HT-29 (cell line): ENCODE results near the gene CFAP298. TPM values are rescaled to one million over a fixed set of nuclear protein-coding genes. Genes with fewer than 3 reads are reported as not detected.
A peak's percentile ranks its signal among the peaks of the same experiment; 100 is the strongest.

Experiments used
- DNase-seq: peaks from one replicate; pipeline ENCODE4 v3.0.0-alpha.2; 2015; ENCODE audit warnings: low spot score
- total RNA-seq: library from RNA; depleted of rRNA; stranded (reverse); fragments of >200 nt; shearing (Covaris generic); gene quantifications from 2 replicates; pipeline ENCODE4 v1.2.3, GENCODE V29; 2014

CFAP298 gene
- total RNA-seq, 1 experiment from 2014 or later, result 82.4 TPM

DNA sequence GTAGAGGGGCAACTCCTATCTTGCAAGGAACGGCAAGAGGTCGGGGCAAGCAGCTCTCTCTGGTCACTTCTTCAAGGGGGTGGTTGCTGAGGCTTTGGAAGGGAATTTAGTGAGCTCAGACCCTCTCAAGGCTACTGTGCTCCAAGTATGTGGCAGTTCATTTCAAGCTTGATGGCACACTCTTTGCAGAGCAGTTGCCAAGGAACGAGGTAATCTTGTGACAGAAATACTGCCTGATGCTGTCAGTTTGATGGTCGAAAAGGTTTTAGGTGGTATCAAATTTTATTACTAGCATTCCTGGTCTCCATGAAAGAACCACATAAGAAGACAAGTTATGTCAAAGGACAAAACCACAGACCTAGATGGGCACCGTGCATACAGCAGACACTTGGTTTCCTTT lies 13.1 kb downstream of the CFAP298 start:
- no peak for DNase-seq

GRCh38 chr21:32597205-32597604 lies 15.0 kb downstream of the CFAP298 start:
- no peak for DNase-seq

DNA sequence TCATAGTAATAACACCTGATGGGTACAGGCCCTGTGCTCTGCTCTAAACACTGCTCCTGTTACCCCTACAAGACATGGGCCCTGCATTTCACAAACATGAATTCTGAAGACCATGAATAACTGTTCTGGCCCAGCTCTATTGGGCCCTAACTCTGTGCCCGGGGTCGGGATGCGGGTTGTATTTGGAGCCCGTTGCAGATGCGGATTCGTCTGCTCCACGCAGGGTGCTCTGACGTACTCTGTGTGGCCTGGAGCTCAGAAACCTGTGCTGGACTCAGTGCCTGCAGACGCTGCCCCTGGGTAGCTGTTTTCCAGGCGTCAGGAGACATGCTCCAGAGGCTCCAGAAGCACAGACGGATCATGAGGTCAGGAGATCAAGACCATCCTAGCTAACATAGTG lies 16.7 kb downstream of the CFAP298 start:
- no peak for DNase-seq

DNA sequence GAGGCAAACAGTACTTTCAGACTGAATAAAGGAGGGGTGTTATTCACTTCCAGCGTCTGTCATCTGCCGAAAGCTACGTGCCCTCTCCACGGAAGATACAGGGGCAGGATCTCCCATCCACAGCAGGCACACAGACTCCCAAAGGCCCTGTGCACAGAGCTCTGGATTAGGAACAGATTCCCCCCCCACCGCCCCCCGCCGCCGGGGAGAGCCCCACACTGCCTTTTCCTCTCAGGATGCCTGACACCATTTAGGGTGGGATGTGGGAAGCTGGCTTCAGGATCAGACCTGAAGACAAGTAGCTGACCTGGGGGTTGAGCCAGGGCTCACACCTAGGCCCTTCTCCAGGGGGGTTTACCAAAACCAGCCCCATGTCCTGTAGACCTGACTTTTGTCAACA lies 18.5 kb downstream of the CFAP298 start:
- DNase-seq, result no peak

- DNase-seq, result no peak
These were observed 19.2 kb downstream of the CFAP298 start for GRCh38 chr21:32592929-32593502.

- no peak for DNase-seq
These were observed 22.0 kb downstream of the CFAP298 start for GRCh38 chr21:32590130-32590529.

GRCh38 chr21:32587651-32588050 lies 24.5 kb downstream of the CFAP298 start:
- no peak for DNase-seq

- DNase-seq, result no peak
These were observed 25.1 kb downstream of the CFAP298 start for GRCh38 chr21:32587120-32587519.

DNA sequence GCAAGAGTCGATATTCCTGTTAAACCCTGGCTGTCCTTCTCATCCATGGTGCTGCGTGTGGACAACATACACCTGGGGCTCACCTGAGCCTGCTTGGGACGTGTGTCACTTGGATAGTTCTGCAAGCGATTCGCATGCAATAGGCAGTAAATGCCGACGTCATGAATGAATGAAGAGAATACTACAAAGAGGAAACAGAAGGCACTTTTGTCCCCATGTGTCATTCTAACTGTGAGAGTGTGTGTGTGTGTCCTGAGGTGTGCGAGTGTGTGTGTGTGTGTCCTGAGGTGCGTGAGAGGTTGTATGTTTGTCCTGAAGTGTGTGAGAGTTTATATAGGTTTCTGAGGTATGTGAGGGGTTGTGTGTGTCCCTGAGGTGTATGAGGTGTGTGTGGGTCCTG lies 26.2 kb downstream of the CFAP298 start:
- DNase-seq, result no peak

DNA sequence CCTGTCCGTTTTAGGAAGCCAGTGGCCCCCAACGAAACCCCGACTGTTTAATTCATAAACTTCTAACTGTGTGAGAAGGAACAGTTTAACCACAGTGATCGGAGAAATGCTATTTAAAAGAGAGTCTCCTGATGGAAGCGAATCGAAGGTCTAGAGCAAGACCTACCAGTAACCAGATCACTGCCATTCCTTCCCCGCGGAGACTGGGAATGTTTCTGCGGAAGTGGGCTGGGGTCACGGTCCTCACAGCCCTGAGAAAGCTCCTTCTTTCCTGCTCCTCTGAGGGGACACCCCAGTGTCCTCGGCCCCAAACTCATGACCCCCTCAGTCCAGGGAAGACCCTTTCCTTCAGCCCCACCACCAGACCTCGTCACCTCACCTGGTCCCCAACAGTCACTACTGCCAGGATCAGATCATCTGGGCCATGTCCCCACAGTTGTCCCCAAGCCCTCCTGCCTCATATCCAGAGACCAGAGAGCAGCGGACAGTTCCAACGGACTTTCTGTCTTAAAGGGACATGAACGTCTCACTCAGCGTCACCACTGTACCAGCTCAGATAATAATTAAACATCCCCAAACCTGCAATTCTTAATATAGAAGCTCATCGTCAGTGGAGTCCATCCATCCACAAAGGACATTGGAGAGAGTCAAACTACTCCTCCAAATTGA lies 27.0 kb downstream of the CFAP298 start, which contains the start of gene TCP10L:
Gene TCP10L, minus strand, starts transcription at position 482 of the 669 bp plus-strand sequence. CDS start 1,219 bp downstream, outside the sequence.
- no peak for DNase-seq

DNA sequence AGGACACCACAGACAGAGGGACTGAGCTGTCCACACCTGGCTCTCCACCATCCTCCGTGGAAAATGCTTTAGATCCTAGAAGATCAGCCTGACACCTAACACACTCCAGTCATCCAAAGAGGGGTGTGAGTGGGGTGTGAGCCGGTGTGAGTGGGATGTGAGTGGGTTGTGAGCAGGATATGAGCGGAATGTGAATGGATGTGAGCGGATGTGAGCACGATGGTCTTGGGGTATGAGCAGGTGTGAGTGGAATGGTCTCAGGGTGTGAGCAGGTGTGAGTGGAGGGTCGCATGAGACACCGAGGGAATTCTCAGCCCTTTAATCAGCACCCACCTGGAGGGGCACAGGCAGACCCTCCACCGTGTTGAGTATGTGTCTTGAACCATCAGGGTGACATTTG lies 27.7 kb downstream of the CFAP298 start:
- DNase-seq, result no peak

DNA sequence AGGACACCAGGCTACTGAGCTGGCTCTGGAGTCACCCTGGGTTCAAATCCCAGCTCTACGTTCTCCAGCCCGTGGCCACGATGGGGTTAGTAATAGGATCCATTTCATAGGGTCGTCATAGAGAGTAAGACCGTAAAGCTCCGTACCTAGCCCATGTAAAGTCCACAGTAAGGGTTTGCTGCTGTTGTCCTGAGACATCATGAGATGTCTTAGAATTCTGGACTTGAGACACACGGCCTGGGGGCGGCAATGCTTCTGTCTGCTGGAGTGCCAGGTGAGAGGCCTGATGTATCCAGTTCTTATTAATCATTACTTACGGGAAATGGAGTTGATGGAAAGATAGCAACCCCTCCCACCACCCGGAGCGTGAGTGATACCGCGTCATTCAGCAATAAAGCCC lies 30.4 kb downstream of the CFAP298 start:
- no peak for DNase-seq

DNA sequence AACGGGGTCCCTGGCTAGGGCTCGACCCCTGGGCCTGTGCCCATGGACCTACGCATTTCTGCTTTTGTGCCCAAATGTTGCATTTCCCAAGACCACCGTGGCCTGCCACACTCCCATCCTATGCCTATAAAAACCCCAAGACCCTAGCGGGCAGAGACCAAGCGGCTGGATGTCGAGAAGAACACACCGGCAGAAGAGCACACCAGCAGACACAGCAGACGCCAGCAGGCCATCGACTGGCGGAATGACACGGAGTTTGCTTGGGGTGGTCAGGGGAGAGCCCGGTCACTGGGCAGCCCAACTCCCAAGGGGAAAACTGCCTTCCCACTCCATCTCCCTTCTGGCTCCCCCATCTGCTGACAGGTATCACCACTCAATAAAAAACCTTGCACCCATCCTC lies 31.2 kb downstream of the CFAP298 start:
- DNase-seq, result no peak

- DNase-seq, result peak; percentile 41
These were observed 34.0 kb downstream of the CFAP298 start for GRCh38 chr21:32578107-32578691.

GRCh38 chr21:32576011-32576410 lies 36.2 kb downstream of the CFAP298 start:
- no peak for DNase-seq

DNA sequence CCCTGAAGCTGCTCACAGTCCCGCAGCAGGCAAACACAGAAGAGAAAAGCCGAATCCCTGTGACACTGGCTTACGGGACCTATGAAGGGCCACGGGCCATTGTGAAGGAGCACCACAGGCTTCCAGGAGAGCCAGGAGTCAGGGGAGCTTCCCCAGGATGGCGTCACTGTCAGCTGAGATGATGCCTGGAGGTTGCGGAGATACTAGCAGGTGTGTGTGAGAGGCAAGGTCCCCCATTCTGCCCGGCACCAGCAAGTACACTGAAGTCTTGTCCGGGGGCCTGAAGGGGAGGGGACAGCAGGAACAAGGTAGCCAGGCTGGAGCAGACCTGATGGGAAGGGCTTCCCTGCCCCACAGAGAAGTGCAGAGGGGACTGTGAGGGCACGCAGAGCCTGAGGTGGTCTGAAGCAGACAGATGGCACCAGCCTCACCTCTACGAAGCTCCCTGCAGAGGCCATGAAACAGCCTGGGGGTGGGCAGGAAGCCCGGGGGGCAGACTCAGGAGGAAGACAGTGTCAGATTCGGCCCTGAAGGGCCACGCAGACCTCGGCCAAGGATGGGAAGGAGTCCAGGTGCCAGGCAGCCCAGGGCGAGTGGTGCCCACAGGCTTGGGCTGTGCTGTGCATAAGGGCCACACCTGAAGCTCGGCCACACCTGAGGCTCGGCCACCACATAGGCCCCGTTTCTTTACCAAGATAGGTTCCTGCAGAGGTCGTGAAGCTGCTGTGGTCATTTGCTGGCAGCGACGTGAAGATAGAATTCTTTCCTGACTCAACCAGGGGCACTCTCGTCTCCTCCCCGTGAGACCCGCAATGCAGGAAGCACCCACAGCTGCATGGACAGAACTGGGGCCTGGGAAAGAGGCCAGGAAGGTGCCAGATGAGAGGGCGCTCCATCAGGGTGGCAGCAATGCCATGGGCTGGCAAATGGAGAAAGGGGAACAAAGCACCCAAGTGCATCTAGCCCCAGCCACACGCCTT lies 36.9 kb downstream of the CFAP298 start:
- DNase-seq, result no peak

- peak; percentile 30 for DNase-seq
These were observed 39.4 kb downstream of the CFAP298 start for GRCh38 chr21:32572574-32573420.

- DNase-seq, result no peak
These were observed 41.7 kb downstream of the CFAP298 start for GRCh38 chr21:32570456-32570855.

DNA sequence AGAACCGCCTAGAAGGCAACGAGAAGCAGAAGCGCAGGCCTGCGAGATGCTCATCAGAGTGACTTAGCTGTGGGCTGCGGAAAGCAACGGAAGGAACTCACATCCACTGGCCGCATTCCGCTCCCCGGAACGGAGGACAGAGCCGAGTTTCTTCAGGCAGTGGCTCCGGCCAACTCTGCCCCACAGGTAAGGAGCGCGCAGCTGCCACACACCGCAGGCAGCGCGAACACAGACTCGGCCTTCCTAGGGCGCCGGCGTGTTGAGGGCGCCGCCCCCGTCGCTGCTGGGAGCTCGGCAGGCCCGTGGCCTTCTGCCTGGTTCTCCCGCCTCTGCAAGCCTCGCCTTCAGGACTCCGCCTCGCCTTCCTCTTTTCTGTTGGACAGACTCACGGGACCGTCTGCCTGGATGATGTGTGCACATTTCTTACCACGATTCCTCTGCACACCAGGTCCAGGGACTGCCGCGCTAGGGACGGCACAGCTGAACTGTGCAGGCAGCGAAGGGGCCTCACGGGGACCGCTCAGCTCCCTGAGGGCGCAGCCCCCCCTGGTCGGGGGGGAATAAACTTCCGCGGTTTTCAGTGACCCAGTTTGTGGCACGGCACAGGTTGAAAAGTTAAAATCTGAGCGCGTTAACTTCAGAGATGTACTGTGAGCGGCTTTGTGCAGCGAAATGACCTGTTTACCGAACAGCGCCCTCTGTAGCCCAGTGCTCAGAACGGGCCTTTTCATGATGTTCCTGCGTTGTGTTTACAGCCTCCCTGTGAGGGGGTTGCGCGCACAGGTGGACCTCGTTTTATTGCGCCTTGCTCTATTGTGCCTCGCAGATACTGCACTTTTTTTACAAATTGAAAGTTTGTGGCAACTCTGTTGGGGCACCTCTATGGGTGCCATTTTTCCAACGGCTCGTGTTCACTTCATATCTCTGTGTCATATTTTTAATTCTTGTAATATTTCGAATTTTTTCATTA lies 42.6 kb downstream of the CFAP298 start:
- DNase-seq, result peak; percentile 79

DNA sequence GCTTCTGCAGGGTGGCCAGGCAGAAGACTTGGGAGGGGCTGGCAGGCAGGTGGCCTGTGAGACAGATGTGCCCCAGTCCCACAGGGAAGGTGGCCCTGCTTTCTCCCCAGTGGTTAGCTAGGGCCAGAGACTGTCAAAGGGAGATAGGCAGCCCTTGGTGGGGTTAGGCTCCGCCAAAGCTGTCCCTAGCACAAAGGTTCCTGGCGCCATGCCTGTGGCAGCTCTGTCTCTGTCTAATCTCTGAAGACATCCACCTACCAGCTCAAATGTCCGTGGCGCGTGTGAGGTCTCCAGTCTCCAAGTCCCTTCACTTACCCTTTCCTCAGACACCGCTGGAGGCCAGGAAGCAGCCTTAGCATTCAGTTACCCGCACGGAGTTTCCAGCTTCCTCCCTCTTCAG lies 44.6 kb downstream of the CFAP298 start:
- no peak for DNase-seq
